HFFc6 (cell line): Measurements from ENCODE around the gene HNRNPH1. TPM values are rescaled to one million over a fixed set of nuclear protein-coding genes. Genes with fewer than 3 reads are reported as not detected.

ENCODE experiments used
- DNase-seq: peaks from one replicate; pipeline ENCODE4 v3.0.0-alpha.2; 2018
- H3K27ac Mint-ChIP-seq: 2 replicates; pipeline ENCODE4 v1.8.0; 2020; ENCODE audit warnings: mild to moderate bottlenecking, mixed read lengths
- H3K27me3 Mint-ChIP-seq: 2 replicates; pipeline ENCODE4 v1.8.0; 2021; ENCODE audit warnings: mild to moderate bottlenecking, moderate library complexity, mixed read lengths; ENCODE audit not compliant: insufficient read depth
- H3K36me3 Mint-ChIP-seq: 2 replicates; pipeline ENCODE4 v1.8.0; 2021; ENCODE audit warnings: low read depth, mixed read lengths
- H3K4me1 Mint-ChIP-seq: 2 replicates; pipeline ENCODE4 v1.8.0; 2020; ENCODE audit warnings: low read depth, mixed read lengths
- H3K4me3 Mint-ChIP-seq: 2 replicates; pipeline ENCODE4 v1.8.0; 2020; ENCODE audit warnings: mild to moderate bottlenecking, moderate library complexity, mixed read lengths
- H3K9me3 Mint-ChIP-seq: 2 replicates; pipeline ENCODE4 v1.8.0; 2020; ENCODE audit warnings: mild to moderate bottlenecking, mixed read lengths
- total RNA-seq, 6 experiments: library from RNA; stranded (reverse); fragmentation: NEBNext Ultra II Directional; extraction: Animal tissue kit (Norgen Biotek cat#: 25700); gene quantifications; 2 replicates in 1 of 6; 3 replicates in 5 of 6; pipeline ENCODE4 v1.2.3, GENCODE V29; 2021
- TF ChIP-seq, protein P1 (sequence below): fragments of 200-600 bp; sonication (generic); IDR thresholded peaks from 2 replicates; pipeline ENCODE4 v1.5.0; 2021; ENCODE audit warnings: antibody characterized with exemption, mild to moderate bottlenecking

Gene HNRNPH1
- total RNA-seq, 6 experiments from 2014 or later, result 286 to 401 (median 358) TPM

DNA sequence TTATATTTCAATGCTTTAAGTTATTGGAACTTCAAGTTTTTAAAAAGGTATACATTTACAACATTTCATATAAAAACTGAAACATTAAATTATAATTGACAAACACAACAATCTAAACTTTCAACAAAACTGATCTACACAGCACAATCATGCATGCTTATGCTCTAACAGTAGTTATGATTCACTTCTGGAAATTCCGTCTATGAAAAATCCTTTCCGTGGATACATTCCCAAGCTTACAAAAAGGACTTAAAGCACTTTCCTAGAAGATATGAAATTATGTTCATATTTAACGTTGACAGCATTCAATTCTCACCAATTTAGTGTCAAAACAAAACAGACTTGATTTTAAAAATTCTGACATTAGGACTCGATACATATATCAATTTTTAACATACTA, 3.7 kb downstream of the HNRNPH1 start:
- peaks cover 75% of the 10 kb centered on the region for H3K4me1 Mint-ChIP-seq
- peaks cover 20% of the 10 kb centered on the region for H3K27me3 Mint-ChIP-seq
- H3K27ac Mint-ChIP-seq, result peak overlapping the region; percentile 99
- peaks cover 77% of the 10 kb centered on the region for H3K36me3 Mint-ChIP-seq
- no peak for DNase-seq
- TF ChIP-seq, protein P1, sequence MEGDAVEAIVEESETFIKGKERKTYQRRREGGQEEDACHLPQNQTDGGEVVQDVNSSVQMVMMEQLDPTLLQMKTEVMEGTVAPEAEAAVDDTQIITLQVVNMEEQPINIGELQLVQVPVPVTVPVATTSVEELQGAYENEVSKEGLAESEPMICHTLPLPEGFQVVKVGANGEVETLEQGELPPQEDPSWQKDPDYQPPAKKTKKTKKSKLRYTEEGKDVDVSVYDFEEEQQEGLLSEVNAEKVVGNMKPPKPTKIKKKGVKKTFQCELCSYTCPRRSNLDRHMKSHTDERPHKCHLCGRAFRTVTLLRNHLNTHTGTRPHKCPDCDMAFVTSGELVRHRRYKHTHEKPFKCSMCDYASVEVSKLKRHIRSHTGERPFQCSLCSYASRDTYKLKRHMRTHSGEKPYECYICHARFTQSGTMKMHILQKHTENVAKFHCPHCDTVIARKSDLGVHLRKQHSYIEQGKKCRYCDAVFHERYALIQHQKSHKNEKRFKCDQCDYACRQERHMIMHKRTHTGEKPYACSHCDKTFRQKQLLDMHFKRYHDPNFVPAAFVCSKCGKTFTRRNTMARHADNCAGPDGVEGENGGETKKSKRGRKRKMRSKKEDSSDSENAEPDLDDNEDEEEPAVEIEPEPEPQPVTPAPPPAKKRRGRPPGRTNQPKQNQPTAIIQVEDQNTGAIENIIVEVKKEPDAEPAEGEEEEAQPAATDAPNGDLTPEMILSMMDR, result no peak
- peak overlapping the region; percentile 98 for H3K4me3 Mint-ChIP-seq
- H3K9me3 Mint-ChIP-seq, result peaks cover 3% of the 10 kb centered on the region; the same call in 1 of the 2 replicates

- Mint-ChIP-seq H3K27me3 (peaks cover 20% of the 10 kb centered on the region), H3K9me3 (peaks cover 3% of the 10 kb centered on the region; the same call in 1 of the 2 replicates), H3K4me1 (peaks cover 72% of the 10 kb centered on the region), H3K27ac (peak overlapping the region; percentile 84), H3K4me3 (peak overlapping the region; percentile 98), H3K36me3 (peaks cover 84% of the 10 kb centered on the region)
- no peak for DNase-seq
- TF ChIP-seq, protein P1, result no peak
Observed at GRCh38 chr5:179618923-179619554, 4.4 kb downstream of the HNRNPH1 start.

GRCh38 chr5:179617930-179618329, 5.5 kb downstream of the HNRNPH1 start:
- peaks cover 81% of the 10 kb centered on the region for H3K4me1 Mint-ChIP-seq

DNA sequence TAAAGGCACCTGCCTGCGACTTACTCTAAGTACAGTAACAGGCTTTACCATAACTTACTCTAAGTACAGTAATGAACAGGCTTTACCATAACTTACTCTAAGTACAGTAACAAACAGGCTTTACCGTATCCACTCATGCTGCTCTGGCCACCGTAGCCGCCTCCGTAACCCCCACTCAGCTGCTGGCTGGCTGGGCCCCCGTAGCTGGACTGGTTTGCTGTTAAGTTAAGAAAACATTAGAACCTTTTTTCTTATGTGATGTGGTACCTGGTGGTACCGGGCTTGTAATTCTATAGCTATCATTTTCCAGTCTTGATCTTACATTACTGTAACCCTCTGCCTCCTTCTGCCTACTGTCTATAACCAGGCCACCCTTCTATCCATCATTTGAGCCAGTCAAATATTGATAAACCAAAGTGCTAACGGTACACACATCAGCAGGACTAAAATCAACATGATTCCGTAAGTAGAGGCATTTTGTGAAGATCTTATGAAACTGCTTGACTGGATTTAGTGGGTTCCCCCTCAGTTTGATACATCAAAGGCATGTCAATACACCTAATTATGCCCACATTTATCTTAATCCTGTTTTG, 7.4 kb downstream of the HNRNPH1 start:
- Mint-ChIP-seq H3K4me1 (peaks cover 84% of the 10 kb centered on the region), H3K36me3 (peaks cover 82% of the 10 kb centered on the region), H3K9me3 (no peaks in the 10 kb centered on the region), H3K27me3 (peaks cover 17% of the 10 kb centered on the region), H3K27ac (peak overlapping the region; percentile 54), H3K4me3 (no peak overlapping the region)
- no peak for DNase-seq
- TF ChIP-seq, protein P1, result no peak

More at GRCh38 chr5:179617930-179618329, 5.5 kb downstream of the HNRNPH1 start:
- no peak for DNase-seq
- H3K36me3 Mint-ChIP-seq, result peaks cover 89% of the 10 kb centered on the region
- peak overlapping the region; percentile 25 for H3K4me3 Mint-ChIP-seq
- no peaks in the 10 kb centered on the region for H3K9me3 Mint-ChIP-seq
- H3K27ac Mint-ChIP-seq, result peak overlapping the region; percentile 32
- TF ChIP-seq, protein P1, result no peak
- peaks cover 16% of the 10 kb centered on the region for H3K27me3 Mint-ChIP-seq

GRCh38 chr5:179615203-179615602, 8.3 kb downstream of the HNRNPH1 start:
- no peaks in the 10 kb centered on the region for H3K9me3 Mint-ChIP-seq
- no peak overlapping the region for H3K4me3 Mint-ChIP-seq
- peaks cover 22% of the 10 kb centered on the region for H3K27me3 Mint-ChIP-seq
- peak overlapping the region; percentile 54; the same call in 1 of the 2 replicates for H3K27ac Mint-ChIP-seq
- peaks cover 81% of the 10 kb centered on the region for H3K36me3 Mint-ChIP-seq
- TF ChIP-seq, protein P1, result no peak
- H3K4me1 Mint-ChIP-seq, result peaks cover 82% of the 10 kb centered on the region
- no peak for DNase-seq
